ENCODE measurements around the gene FSD1.

- TF ChIP-seq CEBPB (IDR thresholded peaks at IDR 0.05; ENCODE audit: borderline replicate concordance in 1 of 2, low read depth in 2 of 2, low read length in 2 of 2) (no peak), ZBTB11 (CRISPR knock-in tag; IDR thresholded peaks at IDR 0.05) (no peak), CTCF (IDR thresholded peaks at IDR 0.05 in 2 of 3, conservative IDR thresholded peaks at IDR 0.05 in 1 of 3; ENCODE audit: control insufficient read depth in 2 of 3, extremely low read depth in 1 of 3, insufficient read depth in 1 of 3, low read depth in 3 of 3, low read length in 3 of 3) (no peak)
These were observed 16.2 kb upstream of the FSD1 start for GRCh38 chr19:4288091-4288777.
